Prostate gland (tissue), 2 donors: ENCODE data around the gene CALM3. TPM values are rescaled to one million over a fixed set of nuclear protein-coding genes. Genes with fewer than 3 reads are reported as not detected.
"Not testable (repeated sequence)": the region's sequence is repeated elsewhere in the genome, so short reads cannot be mapped to it uniquely, and the experiment has no call there.

ENCODE experiments used
- DNase-seq: peaks from one replicate; pipeline ENCODE4 v3.0.0-alpha.2; 2019; ENCODE audit warnings: low spot score
- H3K27ac ChIP-seq, 2 donors: fragments of 200-600 bp; sonication (generic); 2 replicates each; pipeline ENCODE4 v1.5.1; 2017 to 2019
- H3K27me3 ChIP-seq: fragments of 200-600 bp; sonication (generic); replicated peaks from 2 replicates; pipeline ENCODE4 v1.5.1; 2019; ENCODE audit not compliant: insufficient read depth
- H3K36me3 ChIP-seq, 2 donors: fragments of 200-600 bp; sonication (generic); 1 replicate in 1 of 2; 2 replicates in 1 of 2; pipeline versions ENCODE4 v1.5.1 to v1.8.1; 2017 to 2019
- H3K4me1 ChIP-seq: fragments of 200-600 bp; sonication (generic); replicated peaks from 2 replicates; pipeline ENCODE4 v1.5.1; 2019
- H3K4me3 ChIP-seq, 2 donors: fragments of 200-600 bp; sonication (generic); 2 replicates each; pipeline ENCODE4 v1.5.1; 2017 to 2019
- H3K9me3 ChIP-seq: fragments of 200-600 bp; sonication (generic); 2 replicates; pipeline ENCODE4 v1.5.1; 2017
- POLR2A ChIP-seq: fragments of 450-650 bp; IDR thresholded peaks from one replicate; pipeline ENCODE4 v1.6.1; 2016; ENCODE audit warnings: antibody characterized with exemption, mild to moderate bottlenecking
- POLR2AphosphoS5 ChIP-seq: sonication (generic); formaldehyde crosslinking; IDR thresholded peaks from one replicate; pipeline ENCODE4 v1.6.1; 2017; ENCODE audit warnings: antibody characterized with exemption
- WGBS: methylation state at CpG from one replicate; pipeline ENCODE4 v1.1.5; 2018; 5-methylcytosine and 5-hydroxymethylcytosine counted together
- intact Hi-C: fragments of 100-400 bp; cut with DNase I; formaldehyde crosslinking; loops from one replicate; pipeline ENCODE4 v1.14.2; 2022
- total RNA-seq, 2 donors: library from RNA; depleted of rRNA; stranded (reverse); fragments of >200 nt; gene quantifications; one replicate each; pipeline ENCODE4 v1.1.0, GENCODE V29; 2016
- TF ChIP-seq, protein P1 (sequence below), 4 experiments: fragments of 200-600 bp in 2 of 4; fragments of 450-650 bp in 2 of 4; sonication (generic) in 2 of 4; IDR thresholded peaks; 1 replicate in 3 of 4; 2 replicates in 1 of 4; pipeline ENCODE4 v1.5.1; 2016 to 2019; ENCODE audit warnings: antibody characterized with exemption in 4 of 4, mild to moderate bottlenecking in 2 of 4, moderate library complexity in 2 of 4

CALM3 gene
- total RNA-seq, 2 donors from 2014 or later: 166 to 171 TPM

DNA sequence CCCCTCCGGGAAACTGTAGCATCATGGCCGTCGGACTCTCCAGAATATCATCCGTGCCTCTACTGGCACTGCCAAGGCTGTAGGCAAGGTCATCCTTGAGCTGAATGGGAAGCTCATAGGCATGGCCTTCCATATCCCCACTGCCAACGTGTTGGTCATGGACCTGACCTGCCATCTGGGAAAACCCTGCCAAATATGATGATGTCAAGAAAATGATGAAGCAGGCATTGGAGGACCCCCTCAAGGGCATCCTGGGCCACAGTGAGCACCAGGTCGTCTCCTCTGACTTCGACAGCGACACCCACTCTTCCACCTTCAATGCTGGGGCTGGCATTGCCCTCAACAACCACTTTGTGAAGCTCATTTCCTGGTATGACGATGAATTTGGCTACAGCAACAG is 41.9 kb upstream of the CALM3 start:
- TF ChIP-seq, protein P1, sequence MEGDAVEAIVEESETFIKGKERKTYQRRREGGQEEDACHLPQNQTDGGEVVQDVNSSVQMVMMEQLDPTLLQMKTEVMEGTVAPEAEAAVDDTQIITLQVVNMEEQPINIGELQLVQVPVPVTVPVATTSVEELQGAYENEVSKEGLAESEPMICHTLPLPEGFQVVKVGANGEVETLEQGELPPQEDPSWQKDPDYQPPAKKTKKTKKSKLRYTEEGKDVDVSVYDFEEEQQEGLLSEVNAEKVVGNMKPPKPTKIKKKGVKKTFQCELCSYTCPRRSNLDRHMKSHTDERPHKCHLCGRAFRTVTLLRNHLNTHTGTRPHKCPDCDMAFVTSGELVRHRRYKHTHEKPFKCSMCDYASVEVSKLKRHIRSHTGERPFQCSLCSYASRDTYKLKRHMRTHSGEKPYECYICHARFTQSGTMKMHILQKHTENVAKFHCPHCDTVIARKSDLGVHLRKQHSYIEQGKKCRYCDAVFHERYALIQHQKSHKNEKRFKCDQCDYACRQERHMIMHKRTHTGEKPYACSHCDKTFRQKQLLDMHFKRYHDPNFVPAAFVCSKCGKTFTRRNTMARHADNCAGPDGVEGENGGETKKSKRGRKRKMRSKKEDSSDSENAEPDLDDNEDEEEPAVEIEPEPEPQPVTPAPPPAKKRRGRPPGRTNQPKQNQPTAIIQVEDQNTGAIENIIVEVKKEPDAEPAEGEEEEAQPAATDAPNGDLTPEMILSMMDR (IDR thresholded peaks at IDR 0.05): no peak
- TF ChIP-seq POLR2A: no peak
- TF ChIP-seq POLR2AphosphoS5: no peak
- no peaks in the 10 kb centered on the region for H3K4me1 ChIP-seq
- H3K9me3 ChIP-seq: no peaks in the 10 kb centered on the region
- 96% methylated on average over 9 of the region's 9 CpGs for WGBS
- no peaks in the 10 kb centered on the region for H3K36me3 ChIP-seq
- intact Hi-C loops: no loop called here
- DNase-seq: no peak
- H3K27ac ChIP-seq: no peak overlapping the region
- no peak overlapping the region for H3K4me3 ChIP-seq
- no peaks in the 10 kb centered on the region for H3K27me3 ChIP-seq

DNA sequence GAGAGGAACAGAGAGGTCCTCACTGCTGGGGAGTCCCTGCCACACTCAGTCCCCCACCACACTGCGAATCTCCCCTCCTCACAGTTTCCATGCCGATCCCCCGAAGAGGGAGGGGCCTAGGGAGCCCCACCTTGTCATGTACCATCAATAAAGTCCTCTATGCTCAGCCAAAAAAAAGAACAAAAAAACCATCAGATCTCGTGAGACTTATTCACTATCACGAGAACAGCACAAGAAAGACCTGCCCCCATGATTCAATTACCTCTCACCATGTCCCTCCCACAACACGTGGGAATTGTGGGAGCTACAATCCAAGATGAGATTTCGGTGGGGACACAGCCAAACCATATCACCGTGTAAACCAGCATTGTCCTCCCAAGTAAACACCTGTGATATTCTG is 41.5 kb upstream of the CALM3 start:
- H3K27me3 ChIP-seq, H3K27ac ChIP-seq, H3K4me1 ChIP-seq, intact Hi-C loops, DNase-seq, H3K36me3 ChIP-seq, H3K4me3 ChIP-seq, H3K9me3 ChIP-seq: not testable (repeated sequence)
- 89% methylated on average over 8 of the region's 8 CpGs for WGBS

DNA sequence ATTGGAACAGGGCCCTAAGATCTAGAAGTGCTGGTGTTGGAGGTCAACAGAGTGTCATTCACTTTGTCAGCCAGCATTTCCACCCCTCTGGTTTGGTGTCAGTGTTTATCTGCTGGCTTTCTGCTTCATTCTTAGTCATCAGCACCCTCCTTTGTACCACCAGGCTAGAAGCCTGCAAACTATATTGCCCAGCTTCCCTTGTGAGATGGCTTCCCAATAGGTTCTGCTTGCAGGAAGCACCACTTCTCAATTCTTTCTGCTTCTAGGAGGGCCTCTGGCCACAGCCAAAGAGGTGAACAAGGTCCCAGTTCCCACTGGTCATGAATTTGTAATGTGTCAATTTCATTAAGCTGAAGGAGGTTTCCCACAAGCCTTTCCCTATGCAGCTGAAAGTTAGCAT is 36.4 kb upstream of the CALM3 start:
- H3K36me3 ChIP-seq: no peaks in the 10 kb centered on the region
- H3K4me1 ChIP-seq: no peaks in the 10 kb centered on the region
- H3K27ac ChIP-seq: no peak overlapping the region
- intact Hi-C loops: no loop called here
- no peaks in the 10 kb centered on the region for H3K27me3 ChIP-seq
- no peaks in the 10 kb centered on the region for H3K9me3 ChIP-seq
- no peak overlapping the region for H3K4me3 ChIP-seq
- DNase-seq: no peak
- TF ChIP-seq, protein P1 (IDR thresholded peaks at IDR 0.05): no peak
- TF ChIP-seq POLR2AphosphoS5 (no peak), POLR2A (no peak)

DNA sequence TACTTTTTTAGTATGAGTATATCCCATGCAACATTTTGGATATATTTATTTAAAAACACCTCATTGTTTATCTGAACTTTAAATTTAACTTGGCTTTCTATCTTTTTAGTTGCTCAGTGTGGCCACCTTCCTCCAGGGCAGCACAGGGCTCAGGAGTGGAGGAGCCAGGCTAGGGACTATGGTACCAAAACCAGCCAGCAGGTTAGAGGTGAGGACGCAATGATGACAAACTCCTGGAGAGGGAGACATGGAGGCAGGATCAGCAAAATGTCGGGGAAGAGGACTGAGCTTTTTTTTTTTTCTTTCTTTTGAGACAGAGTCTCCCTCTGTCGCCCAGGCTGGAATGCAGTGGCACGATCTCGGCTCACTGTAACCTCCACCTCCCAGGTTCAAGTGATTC is 29.6 kb upstream of the CALM3 start:
- no peak for DNase-seq

GRCh38 chr19:46573679-46574498 is 27.2 kb upstream of the CALM3 start:
- TF ChIP-seq POLR2A (no peak), POLR2AphosphoS5 (no peak)
- TF ChIP-seq, protein P1 (IDR thresholded peaks at IDR 0.05): no peak
- 84% methylated on average over 8 of the region's 8 CpGs for WGBS
- Histone ChIP-seq H3K36me3 (no peaks in the 10 kb centered on the region), H3K27ac (no peak overlapping the region), H3K27me3 (no peaks in the 10 kb centered on the region), H3K4me3 (no peak overlapping the region), H3K9me3 (no peaks in the 10 kb centered on the region), H3K4me1 (no peaks in the 10 kb centered on the region)
- no peak for DNase-seq
- intact Hi-C loops: no loop called here

More for the DNA sequence above, 29.6 kb upstream of the CALM3 start:
- 56% methylated on average over 5 of the region's 5 CpGs for WGBS
- intact Hi-C loops: no loop called here
- Histone ChIP-seq H3K27me3 (no peaks in the 10 kb centered on the region), H3K9me3 (no peaks in the 10 kb centered on the region), H3K4me3 (no peak overlapping the region), H3K27ac (no peak overlapping the region), H3K4me1 (no peaks in the 10 kb centered on the region), H3K36me3 (no peaks in the 10 kb centered on the region)
- TF ChIP-seq POLR2A (no peak), POLR2AphosphoS5 (no peak)
- TF ChIP-seq, protein P1 (IDR thresholded peaks at IDR 0.05): no peak
